SK-N-SH (cell line): Measurements from ENCODE around the gene TMEM14A.

Source experiments
- CTCF ChIP-seq: fragments of 200-600 bp; sonication (generic); IDR thresholded peaks from 2 replicates; pipeline ENCODE4 v1.6.1; 2017; ENCODE audit warnings: antibody characterized with exemption, mild to moderate bottlenecking, moderate library complexity
- EZH2phosphoT487 ChIP-seq: fragments of 200-600 bp; sonication (generic); IDR thresholded peaks from 2 replicates; pipeline ENCODE4 v1.6.1; 2017; ENCODE audit warnings: low read depth, mixed run types, mild to moderate bottlenecking, antibody characterized with exemption, moderate library complexity, borderline replicate concordance
- MAX ChIP-seq: IDR thresholded peaks from 2 replicates; pipeline ENCODE4 v1.4.0; 2012; ENCODE audit warnings: low read depth
- POLR2AphosphoS5 ChIP-seq: IDR thresholded peaks from 2 replicates; pipeline ENCODE4 v1.6.1; 2012; ENCODE audit warnings: low read depth, low read length
- RAD21 ChIP-seq: IDR thresholded peaks from 2 replicates; pipeline ENCODE4 v1.6.1; 2012; ENCODE audit warnings: mild to moderate bottlenecking, low read length
- RCOR1 ChIP-seq: fragments of 150-350 bp; IDR thresholded peaks from 2 replicates; pipeline ENCODE4 v1.6.1; 2017; ENCODE audit warnings: antibody characterized with exemption, low read length
- RFX5 ChIP-seq: IDR thresholded peaks from 2 replicates; pipeline ENCODE4 v1.6.1; 2012; ENCODE audit warnings: mild to moderate bottlenecking, improper control_type of control experiment, low read length
- YY1 ChIP-seq: IDR thresholded peaks from 2 replicates; pipeline ENCODE4 v1.4.0; 2012; ENCODE audit warnings: low read depth, mild to moderate bottlenecking

- TF ChIP-seq CTCF (no peak), YY1 (no peak), RCOR1 (no peak), MAX (no peak), RFX5 (no peak), POLR2AphosphoS5 (no peak), EZH2phosphoT487 (no peak), RAD21 (no peak)
These were observed 3.8 kb downstream of the TMEM14A start for GRCh38 chr6:52674666-52675065.
